Midbrain (tissue), 1 donor: ENCODE results near the gene FAM171A2.
"Not testable (repeated sequence)": the region's sequence is repeated elsewhere in the genome, so short reads cannot be mapped to it uniquely, and the experiment has no call there.

Experiments
- DNase-seq: peaks from one replicate; lab custom pipeline; 2025; lab: John Stamatoyannopoulos, UW

The FAM171A2 gene

GRCh38 chr17:44383861-44384260 lies 20.2 kb upstream of the FAM171A2 start:
- no peak for DNase-seq

DNA sequence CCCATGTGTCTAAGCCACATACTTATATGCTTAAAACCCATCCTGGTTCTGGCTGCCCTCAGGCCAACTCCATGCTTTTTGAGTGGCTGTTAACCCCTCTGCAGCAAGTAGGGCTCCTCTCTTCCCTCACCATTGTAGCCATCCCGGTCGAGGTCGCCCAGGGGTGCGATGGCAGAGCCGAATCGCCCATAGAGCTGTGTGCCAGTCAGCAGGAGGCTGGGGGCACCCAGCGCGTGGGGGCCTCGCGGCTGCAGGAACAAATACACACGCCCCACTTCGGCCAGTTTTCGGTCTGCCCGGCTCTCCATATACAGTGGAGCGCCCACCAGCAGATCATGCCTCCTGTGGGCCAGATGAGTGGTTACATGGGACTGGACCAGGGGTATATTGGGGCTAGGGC lies 19.7 kb upstream of the FAM171A2 start:
- no peak for DNase-seq

- DNase-seq = no peak
Observed at GRCh38 chr17:44382917-44383316, 19.3 kb upstream of the FAM171A2 start.

DNA sequence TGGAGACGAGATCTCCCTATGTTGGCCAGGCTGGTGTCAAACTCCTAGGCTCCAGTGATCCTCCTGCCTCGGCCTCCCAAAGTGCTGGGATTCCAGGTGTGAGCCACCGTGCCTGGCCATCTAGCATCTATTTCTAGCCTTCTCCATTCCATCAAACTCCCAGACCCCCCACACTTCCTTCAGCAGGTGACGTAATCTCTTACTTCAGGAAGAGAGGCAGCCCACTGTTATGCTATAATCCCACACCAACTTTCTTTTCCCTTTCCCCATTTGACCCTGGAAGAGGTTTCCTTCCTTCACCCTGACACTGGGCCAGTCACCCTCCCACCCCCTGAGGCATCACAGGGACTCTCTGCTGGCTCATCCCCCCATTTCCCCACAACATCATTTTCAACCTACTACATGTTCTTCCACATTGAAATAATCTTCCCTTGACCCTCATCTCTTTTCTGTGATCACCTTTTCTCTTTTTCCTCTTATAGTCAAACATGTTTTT lies 18.2 kb upstream of the FAM171A2 start:
- no peak for DNase-seq

DNA sequence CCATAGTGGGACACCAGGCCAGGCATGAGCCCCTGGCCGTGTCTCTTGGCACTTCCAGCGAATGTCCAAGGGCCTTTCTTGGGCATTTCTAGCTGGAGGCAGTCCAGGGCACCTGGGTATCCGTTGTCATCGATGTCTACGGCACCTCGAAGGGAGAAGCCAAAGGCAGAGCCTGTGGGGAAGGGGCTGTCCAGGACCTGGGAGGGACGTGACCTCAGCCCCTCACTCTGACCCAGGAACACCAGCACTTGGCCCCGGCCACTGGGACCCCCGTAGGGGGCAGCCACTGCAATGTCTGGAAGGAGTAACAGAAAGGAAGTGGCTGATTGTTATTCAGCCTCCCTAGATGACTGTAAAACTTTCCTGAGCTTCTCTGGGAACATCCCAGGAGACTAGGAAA lies 17.1 kb upstream of the FAM171A2 start:
- no peak for DNase-seq

- no peak for DNase-seq
Observed at GRCh38 chr17:44379887-44380286, 16.2 kb upstream of the FAM171A2 start.

- DNase-seq = no peak
Observed at GRCh38 chr17:44378171-44378705, 14.6 kb upstream of the FAM171A2 start.

DNA sequence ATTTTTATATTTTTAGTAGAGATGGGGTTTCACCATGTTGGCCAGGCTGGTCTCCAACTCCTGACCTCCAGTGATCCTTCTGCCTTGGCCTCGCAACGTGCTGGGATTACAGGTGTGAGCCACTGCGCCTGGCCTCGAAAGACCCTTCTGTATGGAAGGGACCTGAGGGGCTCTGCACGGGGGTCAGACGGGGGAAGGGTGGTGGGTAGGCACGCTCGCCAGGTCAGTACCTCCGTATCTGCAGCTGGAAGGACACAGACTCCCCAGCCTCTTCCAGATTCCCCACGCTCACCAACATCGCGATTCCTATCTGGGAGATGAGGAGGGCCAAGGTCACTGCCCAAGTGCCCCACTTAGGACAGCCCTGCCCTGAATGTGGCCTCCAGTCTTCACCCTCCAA lies 13.1 kb upstream of the FAM171A2 start:
- DNase-seq = no peak

- DNase-seq = peak; percentile 40
Observed at GRCh38 chr17:44376124-44376523, 12.5 kb upstream of the FAM171A2 start.

- no peak for DNase-seq
Observed at GRCh38 chr17:44375196-44376017, 11.8 kb upstream of the FAM171A2 start.

DNA sequence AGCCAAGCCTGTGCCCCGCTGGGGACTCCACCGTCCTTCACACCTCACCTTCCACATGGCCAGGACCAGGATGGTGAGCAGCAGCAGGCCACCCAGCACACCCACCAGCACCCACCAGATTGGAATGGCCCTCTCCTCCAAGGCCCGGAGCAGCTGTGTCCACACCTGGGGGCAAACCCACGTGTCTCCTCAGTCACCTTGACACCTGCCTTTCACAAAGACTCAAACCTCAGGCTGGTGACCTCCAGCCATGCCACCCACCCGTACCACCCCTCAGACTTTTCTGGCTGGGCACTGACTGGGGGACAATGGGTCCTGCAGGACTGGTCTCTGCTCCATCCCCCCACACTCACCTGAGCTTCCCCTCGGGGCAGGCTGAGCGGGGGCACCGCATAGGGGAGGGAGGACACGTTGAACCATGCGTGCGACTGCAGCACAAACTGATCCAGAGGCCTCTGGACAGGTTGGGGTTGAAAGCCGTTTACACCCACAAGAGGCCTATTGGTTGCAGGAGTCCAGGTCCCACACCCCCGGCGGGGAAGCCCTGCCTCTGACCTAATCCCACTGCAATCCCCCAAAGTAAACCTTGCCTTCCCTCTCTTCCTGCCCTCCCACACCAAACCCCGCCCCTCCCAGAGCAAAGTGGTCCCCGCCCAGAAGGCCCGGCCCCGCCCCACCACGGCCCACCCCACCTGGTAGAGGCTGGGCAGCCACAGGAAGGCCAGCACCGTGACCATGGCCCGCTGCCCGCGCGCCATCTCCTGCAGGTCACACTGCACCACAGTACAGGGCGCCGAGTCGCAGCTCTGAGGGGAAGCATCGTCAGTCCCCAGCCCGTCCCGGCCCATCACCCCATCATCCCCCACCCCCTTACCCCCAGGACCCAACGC lies 10.9 kb upstream of the FAM171A2 start:
- no peak for DNase-seq

DNA sequence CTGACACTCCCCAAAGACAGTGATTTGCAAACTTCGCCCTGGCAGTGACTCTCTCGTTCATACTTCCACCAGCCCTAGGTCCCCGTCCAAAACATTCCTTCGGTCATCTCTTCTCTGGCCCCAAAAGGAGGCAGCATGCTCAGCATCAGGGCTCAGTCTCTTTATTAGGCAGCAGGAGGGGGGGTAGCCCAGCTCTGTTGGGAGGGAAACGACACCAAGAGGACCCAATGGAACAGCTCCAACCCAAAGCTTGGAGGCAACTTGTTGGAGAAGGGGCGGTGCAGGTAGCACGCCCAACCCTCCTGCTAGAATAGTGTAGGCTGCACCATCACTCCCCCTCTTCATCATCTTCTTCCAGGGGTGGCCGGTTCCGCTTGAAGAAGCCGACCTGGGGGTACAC lies 8.4 kb upstream of the FAM171A2 start:
- no peak for DNase-seq

- not testable (repeated sequence) for DNase-seq
Observed at GRCh38 chr17:44369414-44370023, 5.9 kb upstream of the FAM171A2 start.

GRCh38 chr17:44368391-44369243 lies 5.0 kb upstream of the FAM171A2 start:
- not testable (repeated sequence) for DNase-seq

DNA sequence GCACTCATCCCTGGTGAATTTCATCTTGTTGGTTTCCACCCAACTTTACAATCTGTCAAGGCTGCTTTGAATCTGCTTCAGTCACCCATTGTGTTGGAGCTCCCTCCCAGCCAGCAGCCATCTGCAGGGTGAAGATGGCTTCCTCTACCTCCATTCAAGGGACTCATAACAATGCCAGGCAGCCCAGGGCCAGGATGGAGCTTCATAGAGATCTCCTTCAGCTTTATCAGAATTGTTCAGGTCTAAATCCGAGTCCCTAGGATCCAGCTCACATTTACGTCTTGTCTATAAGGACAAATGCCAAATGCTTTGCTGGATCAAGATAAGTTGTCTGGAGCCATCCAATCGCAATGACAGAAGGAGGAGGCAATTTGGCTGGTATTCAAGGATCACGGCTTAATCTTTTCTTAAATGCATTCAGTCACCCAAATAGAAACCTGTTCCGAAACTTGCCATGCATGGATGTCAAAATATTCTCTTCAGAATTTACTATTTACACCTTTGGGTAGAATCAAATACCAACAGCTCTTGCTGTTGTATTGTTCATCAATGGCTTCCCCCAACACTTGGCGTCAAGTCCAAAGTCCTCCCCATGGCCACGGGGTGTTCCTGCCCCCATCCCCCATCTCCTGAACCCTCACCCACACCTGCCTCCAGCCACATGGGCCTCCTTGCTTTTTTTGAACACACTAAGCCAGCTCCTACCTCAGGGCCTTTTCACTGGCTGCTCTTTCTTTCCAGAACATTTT lies 3.8 kb upstream of the FAM171A2 start:
- DNase-seq = no peak

GRCh38 chr17:44365051-44365450 lies 1.4 kb upstream of the FAM171A2 start:
- DNase-seq = not testable (repeated sequence)

GRCh38 chr17:44362949-44363612 lies 572 bp downstream of the FAM171A2 start:
- DNase-seq = no peak

DNA sequence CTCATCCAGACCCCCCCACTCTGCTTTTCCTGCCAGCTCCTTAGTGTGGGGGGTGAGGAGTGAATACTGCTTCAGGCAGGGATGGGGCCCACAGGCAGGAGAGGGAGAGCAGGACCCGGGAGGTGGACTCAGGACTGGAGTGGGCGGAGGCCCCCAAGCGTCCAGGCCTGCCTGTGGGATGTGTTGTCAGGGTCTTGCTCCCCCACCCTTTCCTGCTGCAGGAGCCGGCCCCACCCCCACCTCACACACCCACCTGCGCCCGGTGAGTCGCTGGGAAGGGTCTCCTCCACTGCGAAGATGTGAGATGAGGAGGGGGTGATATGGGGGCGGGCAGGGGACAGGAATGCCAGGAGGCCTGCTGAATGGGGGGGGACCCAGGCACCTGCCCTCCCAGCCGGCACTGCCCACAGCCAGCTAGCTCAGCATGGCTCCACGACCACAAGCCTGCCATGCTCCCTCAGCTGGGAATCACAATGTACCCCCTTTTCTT lies 1.1 kb downstream of the FAM171A2 start:
- DNase-seq = no peak
